B cell (primary cell): Measurements from ENCODE around the gene GRIN3A. TPM values are rescaled to one million over a fixed set of nuclear protein-coding genes. Genes with fewer than 3 reads are reported as not detected.

ENCODE experiments used
- ATAC-seq: fragments of 200-7000 bp; cut with Tn5 transposase; one replicate; pipeline ENCODE4 v1.10.0; 2021; ENCODE audit warnings: low read depth, mild to moderate bottlenecking, moderate number of reproducible peaks, moderate library complexity
- CTCF ChIA-PET: fragments of 350-600 bp; sonication (Branson Sonifier 250); formaldehyde crosslinking; loops from one replicate; lab custom pipeline; 2021; ENCODE audit warnings: antibody characterized with exemption, inconsistent platforms; lab: Charles Lee
- POLR2A ChIA-PET: fragments of 350-600 bp; sonication (Branson Sonifier 250); formaldehyde crosslinking; loops from one replicate; lab custom pipeline; 2021; ENCODE audit warnings: antibody characterized with exemption; lab: Charles Lee
- DNase-seq: peaks from one replicate; pipeline ENCODE4 v3.0.0; 2013
- H2AFZ ChIP-seq: 2 replicates; pipeline ENCODE4 v1.6.1; 2012; ENCODE audit warnings: mild to moderate bottlenecking, low read depth, low read length; ENCODE audit not compliant: insufficient read depth, poor library complexity, severe bottlenecking
- H3K27ac ChIP-seq, 2 donors: 1 replicate in 1 of 2; 2 replicates in 1 of 2; pipeline ENCODE4 v1.5.1; 2012 to 2013; ENCODE audit warnings: low read length in 2 of 2, mild to moderate bottlenecking in 2 of 2, moderate library complexity in 1 of 2
- H3K27me3 ChIP-seq, 4 experiments: fragments of 200-600 bp in 1 of 4; sonication (generic) in 1 of 4; replicated peaks in 1 of 4; 1 replicate in 2 of 4; 2 replicates in 2 of 4; pipeline versions ENCODE4 v1.6.1 to v1.7.0; 2013 to 2016; ENCODE audit warnings: low read length in 3 of 4, mild to moderate bottlenecking in 2 of 4, mixed read lengths in 1 of 4, moderate library complexity in 1 of 4; ENCODE audit not compliant: insufficient read depth in 4 of 4, control insufficient read depth in 3 of 4; ENCODE audit errors: control extremely low read depth in 1 of 4
- H3K36me3 ChIP-seq, 2 experiments: replicated peaks in 1 of 2; 1 replicate in 1 of 2; 2 replicates in 1 of 2; pipeline versions ENCODE4 v1.6.1 to v1.7.1; 2013; ENCODE audit warnings: low read length in 1 of 2; ENCODE audit not compliant: insufficient read depth in 2 of 2, control insufficient read depth in 1 of 2; ENCODE audit errors: control extremely low read depth in 1 of 2, extremely low read depth in 1 of 2
- H3K4me1 ChIP-seq, 2 donors: fragments of 200-600 bp in 1 of 2; sonication (generic) in 1 of 2; 1 replicate in 1 of 2; 2 replicates in 1 of 2; pipeline versions ENCODE4 v1.5.1 to v1.6.1; 2013 to 2017; ENCODE audit warnings: low read length in 2 of 2; ENCODE audit not compliant: control insufficient read depth in 2 of 2, insufficient read depth in 2 of 2
- H3K4me2 ChIP-seq: replicated peaks from 2 replicates; pipeline ENCODE3; 2012; ENCODE audit warnings: mild to moderate bottlenecking, low read depth, low read length; ENCODE audit not compliant: poor library complexity, severe bottlenecking
- H3K4me3 ChIP-seq, 5 experiments: fragments of 200-600 bp in 1 of 5; sonication (generic) in 1 of 5; 1 replicate in 3 of 5; 2 replicates in 2 of 5; pipeline versions ENCODE4 v1.5.1 to v1.7.0; 2011 to 2016; ENCODE audit warnings: low read length in 4 of 5, mild to moderate bottlenecking in 4 of 5, low read depth in 2 of 5, control low read depth in 1 of 5, moderate library complexity in 1 of 5; ENCODE audit not compliant: insufficient read depth in 1 of 5; ENCODE audit errors: control extremely low read depth in 1 of 5, extremely low read depth in 1 of 5
- H3K79me2 ChIP-seq: fragments of 200-600 bp; sonication (generic); one replicate; pipeline ENCODE4 v1.6.0; 2016; ENCODE audit warnings: low read length; ENCODE audit not compliant: control insufficient read depth, insufficient read depth
- H3K9ac ChIP-seq: fragments of 200-600 bp; sonication (generic); 2 replicates; pipeline ENCODE4 v1.6.1; 2017; ENCODE audit warnings: mild to moderate bottlenecking, low read length, moderate library complexity
- H3K9me3 ChIP-seq, 3 donors: one replicate each; pipeline versions ENCODE4 v1.6.1 to v1.7.1; 2013; ENCODE audit warnings: low read length in 2 of 3; ENCODE audit not compliant: control insufficient read depth in 2 of 3, insufficient read depth in 1 of 3; ENCODE audit errors: control extremely low read depth in 1 of 3
- H4K20me1 ChIP-seq: 2 replicates; pipeline ENCODE4 v1.6.0; 2012; ENCODE audit warnings: mild to moderate bottlenecking, low read length; ENCODE audit not compliant: insufficient read depth, control insufficient read depth, poor library complexity, severe bottlenecking
- H3K27ac Mint-ChIP-seq: one replicate; pipeline ENCODE4 v1.8.0; 2021; ENCODE audit warnings: mixed read lengths
- H3K27me3 Mint-ChIP-seq: one replicate; pipeline ENCODE4 v1.8.0; 2021; ENCODE audit warnings: mixed read lengths
- H3K4me1 Mint-ChIP-seq: one replicate; pipeline ENCODE4 v1.8.0; 2021; ENCODE audit warnings: mixed read lengths
- H3K4me3 Mint-ChIP-seq: one replicate; pipeline ENCODE4 v1.8.0; 2021; ENCODE audit warnings: mixed read lengths
- H3K9me3 Mint-ChIP-seq: one replicate; pipeline ENCODE4 v1.8.0; 2022; ENCODE audit warnings: mixed read lengths; ENCODE audit not compliant: insufficient read depth
- EZH2 ChIP-seq: IDR thresholded peaks from 2 replicates; pipeline ENCODE4 v1.6.1; 2012; ENCODE audit warnings: borderline replicate concordance, low read depth, mild to moderate bottlenecking, moderate library complexity, low read length; ENCODE audit not compliant: insufficient read depth, poor library complexity, severe bottlenecking
- WGBS: methylation state at CpG from one replicate; pipeline ENCODE4 v1.1.5; 2013; ENCODE audit warnings: missing lambda C conversion rate; ENCODE audit not compliant: insufficient coverage; 5-methylcytosine and 5-hydroxymethylcytosine counted together
- intact Hi-C: fragments of 100-400 bp; cut with micrococcal nuclease; formaldehyde crosslinking; loops from one replicate; pipeline ENCODE4 v1.10.0; 2022
- polyA plus RNA-seq: library from polyadenylated mRNA; depleted of rRNA; stranded (reverse); fragments of >200 nt; gene quantifications from 2 replicates; pipeline ENCODE4 v1.2.3, GENCODE V29; 2012
- total RNA-seq, 2 donors: library from RNA; stranded (reverse); fragments of 120-200 nt in 1 of 2; gene quantifications; 1 replicate in 1 of 2; 2 replicates in 1 of 2; pipeline versions ENCODE4 v1.2.3 to v1.2.4, GENCODE V29; 2013 to 2022
- TF ChIP-seq, protein P1 (sequence below): fragments of 200-600 bp; IDR thresholded peaks from one replicate; pipeline ENCODE4 v1.8.0; 2022; ENCODE audit warnings: antibody characterized with exemption, mild to moderate bottlenecking

The GRIN3A gene
- total and polyA plus RNA-seq, 2 donors (not counting 1 experiment from before 2014, with no cell fraction given): not detected

DNA sequence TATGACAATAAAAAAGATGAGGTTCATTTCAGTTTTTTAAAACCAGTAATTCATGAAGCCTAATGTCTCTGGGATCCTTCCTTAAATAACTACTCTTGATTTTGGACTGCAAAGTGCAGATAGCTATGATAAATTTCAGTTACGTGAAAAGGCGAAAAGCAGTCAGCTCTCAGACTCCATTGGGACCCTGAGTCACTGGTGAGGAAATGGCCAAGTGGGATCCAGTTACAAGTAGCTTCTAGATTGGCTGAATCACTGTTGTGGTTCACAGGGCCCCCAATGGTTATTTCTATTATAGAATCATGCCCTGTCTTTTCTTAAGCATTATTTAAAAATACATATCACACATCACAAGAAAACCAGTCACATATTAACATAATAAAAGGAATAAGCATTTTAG is 112.6 kb downstream of the GRIN3A start:
- Histone ChIP-seq H3K9ac (no peak overlapping the region), H4K20me1 (no peaks in the 10 kb centered on the region), H2AFZ (no peak overlapping the region), H3K27me3 (no peaks in the 10 kb centered on the region), H3K79me2 (no peaks in the 10 kb centered on the region), H3K4me1 (no peaks in the 10 kb centered on the region), H3K9me3 (no peaks in the 10 kb centered on the region), H3K4me3 (no peak overlapping the region), H3K4me2 (no peak overlapping the region), H3K27ac (no peak overlapping the region), H3K36me3 (no peaks in the 10 kb centered on the region)
- no peak for DNase-seq
- no peak for TF ChIP-seq EZH2
- TF ChIP-seq, protein P1, sequence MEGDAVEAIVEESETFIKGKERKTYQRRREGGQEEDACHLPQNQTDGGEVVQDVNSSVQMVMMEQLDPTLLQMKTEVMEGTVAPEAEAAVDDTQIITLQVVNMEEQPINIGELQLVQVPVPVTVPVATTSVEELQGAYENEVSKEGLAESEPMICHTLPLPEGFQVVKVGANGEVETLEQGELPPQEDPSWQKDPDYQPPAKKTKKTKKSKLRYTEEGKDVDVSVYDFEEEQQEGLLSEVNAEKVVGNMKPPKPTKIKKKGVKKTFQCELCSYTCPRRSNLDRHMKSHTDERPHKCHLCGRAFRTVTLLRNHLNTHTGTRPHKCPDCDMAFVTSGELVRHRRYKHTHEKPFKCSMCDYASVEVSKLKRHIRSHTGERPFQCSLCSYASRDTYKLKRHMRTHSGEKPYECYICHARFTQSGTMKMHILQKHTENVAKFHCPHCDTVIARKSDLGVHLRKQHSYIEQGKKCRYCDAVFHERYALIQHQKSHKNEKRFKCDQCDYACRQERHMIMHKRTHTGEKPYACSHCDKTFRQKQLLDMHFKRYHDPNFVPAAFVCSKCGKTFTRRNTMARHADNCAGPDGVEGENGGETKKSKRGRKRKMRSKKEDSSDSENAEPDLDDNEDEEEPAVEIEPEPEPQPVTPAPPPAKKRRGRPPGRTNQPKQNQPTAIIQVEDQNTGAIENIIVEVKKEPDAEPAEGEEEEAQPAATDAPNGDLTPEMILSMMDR: no peak
- Mint-ChIP-seq H3K9me3 (no peaks in the 10 kb centered on the region), H3K4me3 (no peak overlapping the region), H3K27ac (no peak overlapping the region), H3K27me3 (peaks cover 4% of the 10 kb centered on the region), H3K4me1 (no peaks in the 10 kb centered on the region)
- intact Hi-C loops: no loop called here
- ChIA-PET CTCF (interaction anchor here (0.9 kb wide), 1 partner anchor 19 kb away, joined by 4 read pairs; no protein-coding TSS in a partner anchor), POLR2A (no interaction called here)
- ATAC-seq: no peak
- 100% methylated on average over 2 of the region's 2 CpGs for WGBS

DNA sequence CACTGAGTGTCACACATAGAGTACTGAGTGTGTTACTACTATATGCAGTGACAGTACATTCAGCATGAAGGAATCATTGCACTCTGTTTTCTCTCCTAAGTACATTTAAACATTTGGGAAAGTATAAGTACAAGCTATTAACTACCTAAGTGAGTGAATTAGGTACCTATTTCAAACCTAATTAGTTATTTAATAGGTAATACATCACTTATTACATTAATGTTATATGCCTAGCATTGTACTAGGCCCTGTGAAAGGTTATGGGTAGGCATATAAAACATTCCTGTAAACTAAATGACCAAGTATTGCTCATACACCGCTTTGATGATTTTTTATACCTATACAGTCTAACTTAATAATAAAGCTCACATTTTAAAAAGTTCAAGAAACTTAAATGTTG is 118.0 kb downstream of the GRIN3A start:
- Mint-ChIP-seq H3K27ac (no peak overlapping the region), H3K9me3 (no peaks in the 10 kb centered on the region), H3K4me1 (no peaks in the 10 kb centered on the region), H3K27me3 (peaks cover 2% of the 10 kb centered on the region), H3K4me3 (no peak overlapping the region)
- Histone ChIP-seq H3K79me2 (no peaks in the 10 kb centered on the region), H3K36me3 (no peaks in the 10 kb centered on the region), H3K9ac (no peak overlapping the region), H3K4me3 (no peak overlapping the region), H3K27me3 (no peaks in the 10 kb centered on the region), H3K9me3 (no peaks in the 10 kb centered on the region), H4K20me1 (no peaks in the 10 kb centered on the region), H3K27ac (no peak overlapping the region), H3K4me1 (no peaks in the 10 kb centered on the region), H3K4me2 (no peak overlapping the region), H2AFZ (no peak overlapping the region)
- POLR2A ChIA-PET: no interaction called here
- CTCF ChIA-PET: no interaction called here
- no peak for DNase-seq
- WGBS: no CpG with 5 or more reads among the region's 1 CpG
- intact Hi-C loops: no loop called here
- no peak for TF ChIP-seq EZH2
- TF ChIP-seq, protein P1: no peak
- ATAC-seq: no peak
